GM12864 (cell line): ENCODE data around the gene SATB2.

ENCODE experiments used
- DNase-seq: peaks from one replicate; pipeline ENCODE4 v3.0.0-alpha.2; 2011; ENCODE audit warnings: low read depth
- H3K4me3 ChIP-seq: 2 replicates; pipeline ENCODE4 v1.5.1; 2011; ENCODE audit warnings: mild to moderate bottlenecking, low read depth, low read length, control low read depth
- CTCF ChIP-seq: IDR thresholded peaks from 2 replicates; pipeline ENCODE4 v1.5.1; 2011; ENCODE audit warnings: low read depth, mild to moderate bottlenecking, moderate library complexity, low read length, control low read depth, inconsistent platforms; ENCODE audit errors: missing control alignments

SATB2 gene

GRCh38 chr2:199382091-199382490 lies 75.6 kb downstream of the SATB2 start:
- no peak for TF ChIP-seq CTCF
- no peak for DNase-seq
- H3K4me3 ChIP-seq: no peak overlapping the region

- no peak overlapping the region for H3K4me3 ChIP-seq
- DNase-seq: no peak
- no peak for TF ChIP-seq CTCF
Measured at GRCh38 chr2:199381531-199381930, 76.2 kb downstream of the SATB2 start.

- no peak for DNase-seq
- no peak for TF ChIP-seq CTCF
- H3K4me3 ChIP-seq: no peak overlapping the region
Measured at GRCh38 chr2:199378948-199379650, 78.6 kb downstream of the SATB2 start.

- TF ChIP-seq CTCF: no peak
- no peak for DNase-seq
- H3K4me3 ChIP-seq: no peak overlapping the region
Measured at GRCh38 chr2:199370150-199370780, 87.5 kb downstream of the SATB2 start.

DNA sequence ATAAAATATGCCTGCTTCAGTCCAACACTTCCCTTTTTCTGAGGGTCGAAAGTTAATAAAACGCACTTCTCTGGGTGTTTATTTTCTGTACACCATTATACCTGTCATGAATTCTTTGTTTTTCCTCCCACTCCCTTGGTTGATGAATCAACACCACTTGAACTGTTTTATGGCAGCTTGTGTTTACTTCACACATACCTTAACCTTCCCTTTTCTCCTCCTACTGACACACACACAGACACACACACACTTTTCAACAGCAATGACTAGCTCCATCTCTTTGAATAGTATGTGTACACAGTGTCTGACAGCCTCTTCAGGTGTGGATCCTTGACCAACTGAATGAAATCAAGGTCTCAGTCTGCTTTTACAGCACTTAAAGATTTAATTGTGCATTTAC lies 91.3 kb downstream of the SATB2 start:
- no peak for DNase-seq
- no peak overlapping the region for H3K4me3 ChIP-seq
- TF ChIP-seq CTCF: no peak

GRCh38 chr2:199364153-199364552 lies 93.6 kb downstream of the SATB2 start:
- DNase-seq: no peak
- no peak overlapping the region for H3K4me3 ChIP-seq
- no peak for TF ChIP-seq CTCF

DNA sequence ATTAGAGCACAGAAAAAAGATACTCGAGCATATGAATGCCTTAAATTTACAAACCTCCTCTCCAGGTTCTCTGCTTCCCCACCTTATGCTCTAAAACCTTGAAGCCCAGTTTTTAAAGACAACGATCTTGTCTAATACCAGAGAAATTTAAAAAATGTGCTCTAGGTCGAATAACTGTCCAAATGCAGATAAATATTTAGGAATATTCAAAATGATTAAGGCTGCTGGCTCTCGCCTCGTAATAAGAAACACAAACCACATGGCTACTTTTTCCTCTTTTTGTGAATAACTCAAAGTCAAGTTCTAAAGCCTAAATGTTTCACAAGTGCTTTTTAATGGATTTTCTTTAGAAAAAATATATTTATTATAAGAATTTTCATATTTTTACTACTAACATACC lies 101.3 kb downstream of the SATB2 start:
- no peak overlapping the region for H3K4me3 ChIP-seq
- no peak for TF ChIP-seq CTCF
- DNase-seq: no peak
